GM19463 (cell line): ENCODE results near the gene SARM1.

Experiments used
- ATAC-seq: cut with Tn5 transposase; IDR thresholded peaks from one replicate; pipeline ENCODE4 v1.9.1; 2021; ENCODE audit warnings: mild to moderate bottlenecking, moderate library complexity; ENCODE audit not compliant: unreplicated experiment

SARM1 gene

DNA sequence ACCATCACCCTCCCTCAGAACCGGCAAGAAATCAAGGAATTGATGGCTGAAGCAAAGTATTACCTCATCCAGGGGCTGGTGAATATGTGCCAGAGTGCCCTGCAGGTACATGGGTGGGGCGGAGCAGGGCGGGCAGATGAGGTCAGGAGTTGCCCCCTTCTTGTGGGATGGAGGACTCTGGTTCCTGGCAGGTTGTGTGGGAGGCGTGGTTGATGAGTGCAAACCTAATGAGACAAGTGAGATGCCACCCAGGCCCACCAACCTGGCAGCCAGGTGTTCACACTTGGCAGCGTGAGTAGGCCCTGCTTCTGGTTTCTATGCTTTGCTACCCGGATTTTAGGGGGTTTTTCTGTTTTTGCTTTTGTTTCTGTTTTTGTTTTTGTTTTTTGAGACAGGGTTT is 31.1 kb upstream of the SARM1 start:
- ATAC-seq, result no peak

DNA sequence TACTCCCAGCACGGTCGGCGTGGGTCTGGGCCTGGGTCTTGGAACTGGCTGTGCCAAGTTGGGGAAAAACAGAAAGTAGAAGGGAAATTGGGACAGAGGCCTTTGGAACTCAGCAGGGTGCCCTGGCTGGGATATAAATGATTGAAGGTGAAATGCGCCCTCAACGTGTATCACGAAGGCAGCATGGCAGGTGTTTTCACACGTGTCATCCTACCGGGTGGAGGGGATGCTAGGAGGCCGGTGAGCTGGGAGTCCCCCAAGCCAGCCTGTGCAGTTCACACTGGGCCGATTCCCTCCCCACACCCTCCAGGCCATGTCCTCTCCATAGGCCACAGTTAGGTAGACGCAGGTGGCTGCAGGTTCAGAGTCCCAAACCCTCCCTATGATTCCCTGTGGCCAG is 30.0 kb upstream of the SARM1 start:
- ATAC-seq, result no peak

DNA sequence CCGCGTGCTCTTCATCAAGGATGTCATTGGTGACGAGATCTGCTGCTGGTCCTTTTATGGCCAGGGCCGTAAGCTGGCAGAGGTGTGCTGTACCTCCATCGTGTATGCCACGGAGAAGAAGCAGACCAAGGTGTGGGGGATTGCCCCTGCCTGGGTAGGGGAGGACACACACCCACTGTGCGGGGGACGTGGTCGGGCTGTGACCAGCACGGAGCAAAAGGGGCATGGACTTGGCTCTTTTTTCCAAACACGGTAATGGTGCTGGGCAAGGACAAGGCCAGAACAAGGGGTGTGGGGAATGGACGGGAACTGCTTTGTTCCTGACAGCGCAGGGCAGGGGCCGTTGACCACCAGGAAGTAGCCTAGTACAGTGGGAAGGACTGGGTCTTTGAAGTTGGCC is 29.2 kb upstream of the SARM1 start:
- no peak for ATAC-seq

DNA sequence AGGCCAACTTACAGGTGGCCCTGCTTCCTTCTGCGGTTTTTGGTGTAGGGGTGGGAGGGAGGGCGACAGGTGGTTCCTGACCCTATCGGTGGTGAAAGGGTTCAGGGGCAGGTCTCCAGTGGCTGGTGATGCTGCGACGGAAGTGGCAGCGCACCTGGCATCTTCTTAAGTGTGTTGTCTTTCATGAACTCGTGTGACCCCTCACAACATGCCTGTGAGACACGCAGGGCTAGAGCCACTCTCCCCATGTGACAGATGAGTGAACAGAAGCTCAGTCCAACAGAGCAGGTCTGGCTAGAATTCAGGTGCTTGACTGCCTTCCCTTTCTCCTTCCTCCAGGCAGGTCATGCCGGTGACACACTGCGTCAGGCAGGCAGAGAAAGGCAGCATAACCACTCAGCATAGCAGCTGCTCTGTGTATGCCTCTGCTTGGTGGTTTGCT is 28.0 kb upstream of the SARM1 start:
- no peak for ATAC-seq

DNA sequence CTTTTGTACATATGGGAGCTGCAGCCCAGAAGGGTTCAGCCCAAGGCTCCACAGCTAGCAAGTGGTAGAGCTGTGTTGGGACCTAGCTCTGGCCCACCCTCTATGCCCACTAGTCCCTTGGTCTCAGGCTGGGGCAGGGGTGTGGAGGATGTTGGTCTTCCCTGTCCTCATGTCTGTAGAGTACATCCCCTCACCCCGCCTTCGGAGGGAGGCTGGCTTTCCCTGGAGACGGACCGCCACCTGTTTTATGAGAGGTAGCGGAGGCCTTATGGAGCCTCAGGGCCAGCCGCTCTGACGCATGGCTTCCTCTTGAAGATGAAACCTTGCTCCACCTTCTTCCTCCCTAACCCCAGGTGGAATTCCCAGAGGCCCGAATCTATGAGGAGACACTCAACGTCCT is 27.5 kb upstream of the SARM1 start:
- no peak for ATAC-seq

DNA sequence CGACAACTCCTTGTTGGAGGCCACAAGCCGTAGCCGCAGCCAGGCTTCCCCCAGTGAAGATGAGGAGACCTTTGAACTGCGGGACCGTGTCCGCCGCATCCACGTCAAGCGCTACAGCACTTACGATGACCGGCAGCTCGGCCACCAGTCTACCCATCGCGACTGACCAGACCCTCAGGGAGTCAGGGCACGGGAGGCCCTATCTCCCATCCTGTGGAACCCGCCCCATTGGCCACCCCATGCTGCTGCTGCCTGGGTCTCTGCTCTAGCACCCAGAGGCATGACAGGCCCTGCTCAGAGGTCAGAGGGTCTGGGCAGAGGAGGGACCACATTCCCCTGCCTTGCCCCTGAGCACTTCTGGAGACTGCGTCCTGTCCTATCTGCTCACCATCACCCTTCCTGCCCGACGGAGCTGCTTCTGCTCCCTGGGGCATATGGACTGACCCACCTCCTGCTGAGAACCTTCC is 27.0 kb upstream of the SARM1 start:
- no peak for ATAC-seq

DNA sequence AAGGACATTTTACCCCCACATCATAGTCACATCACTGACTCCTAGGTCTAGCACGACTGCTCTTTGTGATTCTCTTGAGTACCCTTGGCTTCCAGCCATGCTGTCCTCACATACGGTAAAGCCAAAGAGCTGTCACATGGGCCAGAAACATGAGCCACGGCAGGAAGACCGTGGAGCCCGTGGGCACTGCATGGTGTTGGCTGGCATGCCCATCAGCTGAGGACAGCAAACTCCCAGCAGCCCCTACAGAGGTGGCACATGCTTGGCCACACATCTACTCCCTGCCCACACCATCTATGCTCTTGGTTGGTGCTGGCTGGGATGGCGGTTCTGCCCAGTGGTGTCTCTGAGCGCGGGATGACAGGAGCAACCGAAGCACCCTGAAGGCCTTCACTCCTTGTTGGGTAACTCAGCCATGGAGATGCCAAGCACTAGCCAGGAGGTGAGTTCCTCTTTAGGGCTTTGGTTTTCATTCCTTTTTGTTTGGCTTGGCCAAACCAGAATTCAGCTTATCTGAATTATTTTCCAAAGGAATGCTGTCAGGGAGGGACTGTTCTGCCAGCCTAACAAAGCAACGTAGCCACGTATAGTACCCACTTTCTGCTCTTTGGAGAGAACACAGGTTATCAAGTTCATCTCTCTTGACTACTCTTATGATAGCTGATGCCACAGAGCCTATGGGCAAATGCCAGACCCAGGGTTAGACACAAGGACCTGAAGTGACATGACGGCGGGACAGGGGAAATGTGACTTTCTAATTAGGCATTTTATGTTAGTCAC is 25.9 kb upstream of the SARM1 start:
- ATAC-seq, result no peak

DNA sequence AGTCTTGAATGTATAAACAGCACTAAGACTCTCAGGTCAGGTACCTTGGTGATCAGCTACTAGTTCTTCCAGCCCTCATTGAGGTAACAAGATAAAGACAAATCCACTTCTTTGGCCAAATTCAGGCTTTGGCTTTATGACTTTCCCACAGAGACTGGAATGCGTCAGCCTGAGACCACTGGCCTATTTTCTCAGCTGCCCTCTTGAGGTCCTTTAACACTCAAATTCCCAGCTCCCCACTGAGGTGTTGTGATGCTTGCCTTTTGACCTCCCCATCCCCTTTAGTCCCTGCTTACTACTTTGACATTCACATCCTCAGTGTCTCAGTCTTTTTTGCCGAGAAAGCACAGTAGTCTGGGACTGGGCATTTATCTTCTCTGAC is 25.3 kb upstream of the SARM1 start:
- no peak for ATAC-seq

DNA sequence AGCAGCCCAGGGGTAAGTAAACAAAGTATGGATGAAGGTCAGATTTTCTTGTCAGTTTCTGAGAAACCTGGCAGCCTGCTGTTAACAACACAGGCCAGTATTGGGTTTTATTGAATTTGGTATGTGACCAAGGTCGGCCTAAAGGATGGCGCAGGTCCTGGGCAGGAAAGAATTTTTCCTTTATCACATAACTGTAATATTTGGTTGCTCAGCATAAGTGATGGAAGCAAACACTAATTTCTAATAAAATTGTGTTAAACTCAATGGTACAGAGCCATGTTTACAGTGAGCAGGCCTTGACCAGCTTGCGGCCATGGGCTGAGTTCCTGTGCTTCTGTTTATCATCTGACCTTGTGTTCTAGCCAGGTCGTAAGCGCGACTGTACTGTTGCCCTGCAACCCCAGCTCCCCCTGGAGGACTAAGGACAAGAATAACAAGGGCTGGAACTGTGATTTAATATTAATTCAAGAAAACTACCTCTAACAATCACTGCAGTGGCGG is 24.7 kb upstream of the SARM1 start:
- no peak for ATAC-seq

DNA sequence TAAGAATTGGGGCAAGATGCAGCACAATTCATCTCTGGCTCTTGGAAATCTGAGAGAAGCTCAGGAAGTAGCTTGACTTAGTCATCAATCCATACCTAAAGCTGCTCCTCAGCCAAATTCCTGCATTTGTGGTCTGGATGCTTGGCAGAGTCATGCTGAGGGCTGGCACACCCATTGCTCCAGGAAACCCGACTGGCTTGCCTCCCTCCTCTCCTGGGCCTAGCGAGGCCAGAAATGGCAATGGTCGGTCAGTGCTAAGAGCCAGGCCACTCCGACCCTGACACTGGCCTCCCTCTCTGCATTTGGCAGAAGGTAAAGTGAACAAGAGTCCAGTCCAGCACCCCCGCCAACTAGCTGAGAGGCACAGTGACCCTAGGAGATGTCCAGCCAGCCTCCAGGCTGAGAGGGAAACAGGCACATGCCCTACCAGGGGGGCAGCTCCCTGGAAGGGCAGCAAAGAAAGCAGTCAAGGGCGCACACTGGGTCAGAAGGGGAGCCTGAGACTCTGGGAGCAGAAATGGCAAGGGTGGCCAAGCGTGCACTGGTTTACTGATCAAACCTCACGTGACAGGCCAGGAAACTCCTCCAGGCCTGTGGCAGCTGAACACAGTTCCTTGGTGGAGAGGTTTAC is 24.1 kb upstream of the SARM1 start:
- ATAC-seq, result no peak

DNA sequence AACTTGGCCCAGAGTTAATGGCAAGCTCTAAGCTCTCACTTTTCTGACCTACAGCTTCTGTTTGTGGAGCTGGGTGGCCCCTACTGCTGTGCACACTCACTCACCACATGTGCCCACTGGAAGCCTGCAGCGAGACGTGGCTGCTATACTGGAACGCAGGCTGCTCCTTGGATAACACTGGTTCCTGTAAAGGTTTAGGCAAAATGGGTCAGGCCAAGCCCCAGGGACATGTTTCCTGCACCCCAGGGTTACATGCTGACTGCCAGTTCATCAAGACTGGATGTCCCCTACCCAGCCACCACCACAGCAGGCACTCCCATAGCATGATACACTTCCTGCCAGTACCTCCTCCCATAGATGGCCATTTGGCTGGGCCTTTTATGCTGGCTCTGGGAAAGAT is 22.5 kb upstream of the SARM1 start:
- ATAC-seq, result no peak

DNA sequence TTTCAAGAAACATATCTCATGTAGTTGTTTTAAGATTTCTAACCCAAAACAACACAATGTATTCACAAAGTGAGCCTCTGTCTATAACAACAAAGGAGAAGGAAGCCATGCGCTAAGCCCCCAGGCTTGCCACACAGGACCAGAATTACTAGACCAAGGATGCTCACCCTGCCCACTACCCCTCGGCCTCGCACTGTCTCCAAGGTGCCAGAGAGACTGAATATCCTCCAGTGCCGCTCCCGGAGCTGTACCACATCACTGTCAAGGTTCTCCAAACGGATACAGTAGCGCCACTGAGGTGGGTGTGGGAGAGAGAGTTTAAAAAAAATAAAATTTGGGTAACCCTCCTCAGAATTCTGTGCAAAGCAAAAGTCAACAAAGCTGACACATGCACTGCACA is 21.2 kb upstream of the SARM1 start:
- ATAC-seq, result no peak

DNA sequence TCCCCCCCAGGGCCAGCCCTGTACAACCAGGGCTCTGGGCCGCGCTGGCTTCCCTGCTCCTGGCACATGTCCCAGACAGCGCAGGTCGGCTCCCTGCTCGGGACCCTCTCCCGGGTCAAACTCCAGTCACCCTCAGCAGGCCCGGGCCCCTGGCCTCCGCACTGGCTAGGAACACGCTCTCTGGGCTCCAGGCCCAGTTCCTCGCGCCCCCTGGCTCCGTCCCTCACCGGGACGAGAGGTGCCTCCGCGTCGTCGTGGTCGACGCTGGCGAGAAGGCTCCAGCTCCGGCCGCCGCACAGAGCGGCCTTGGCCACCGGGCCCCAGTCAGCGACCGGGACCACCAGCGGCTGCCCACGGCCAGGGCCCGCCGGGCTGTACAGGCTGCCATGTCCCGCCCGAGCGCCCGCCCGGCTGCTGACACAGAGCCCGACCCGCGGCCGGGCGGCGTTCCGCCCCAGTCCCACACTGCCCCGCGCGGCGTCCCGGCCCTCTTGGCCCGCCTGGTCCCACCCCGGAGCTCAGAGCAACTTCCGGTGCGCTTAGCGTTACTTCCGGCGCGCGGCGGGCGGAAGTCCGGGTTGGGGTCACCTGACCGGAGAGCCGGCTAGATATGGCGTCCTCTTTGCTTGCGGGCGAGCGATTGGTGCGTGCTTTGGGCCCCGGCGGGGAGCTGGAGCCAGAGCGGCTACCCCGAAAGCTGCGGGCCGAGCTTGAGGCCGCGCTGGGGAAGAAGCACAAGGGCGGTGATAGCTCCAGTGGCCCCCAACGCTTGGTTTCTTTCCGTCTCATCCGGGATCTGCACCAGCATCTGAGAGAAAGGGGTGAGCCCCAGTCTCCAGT is 14.2 kb upstream of the SARM1 start, which contains the start of gene POLDIP2:
Gene POLDIP2, minus strand, starts transcription at position 467 of the 840 bp plus-strand sequence. Its CDS starts 79 bp downstream, at position 388.
- ATAC-seq, result peak; percentile 98

DNA sequence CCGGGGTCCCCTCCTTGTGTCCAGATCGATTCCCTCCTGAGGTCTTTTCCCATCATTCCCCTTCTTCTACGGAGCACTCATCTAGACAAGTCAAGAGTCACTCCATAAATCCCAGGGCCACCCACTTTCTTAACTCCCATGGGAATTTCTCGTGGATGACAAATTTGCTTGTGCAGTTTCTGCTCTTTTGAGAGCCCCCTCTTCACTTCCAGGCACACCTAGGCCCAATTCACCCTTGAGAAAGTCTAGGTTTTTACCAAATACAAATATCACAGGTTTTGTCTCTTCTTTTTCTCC is 13.6 kb upstream of the SARM1 start:
- no peak for ATAC-seq

DNA sequence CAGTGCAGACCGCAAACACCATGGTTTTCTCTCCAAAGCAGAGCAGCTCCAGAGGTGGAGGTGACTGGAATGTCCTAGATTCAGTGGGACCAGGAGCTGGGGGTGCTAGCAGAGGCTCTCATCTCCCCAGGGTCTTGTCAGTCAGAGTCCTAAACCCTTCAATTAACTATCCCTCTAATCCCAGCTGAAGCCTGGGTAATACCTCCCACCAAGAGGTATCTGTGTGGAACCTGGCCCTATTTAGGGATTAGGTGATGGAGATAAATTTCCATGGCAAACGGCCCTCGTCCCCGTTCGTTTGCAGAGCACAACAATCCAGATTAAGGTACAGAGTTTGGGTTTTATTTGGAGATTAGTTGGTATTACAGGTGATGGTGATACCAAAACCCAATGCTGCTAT is 8.3 kb upstream of the SARM1 start:
- no peak for ATAC-seq

DNA sequence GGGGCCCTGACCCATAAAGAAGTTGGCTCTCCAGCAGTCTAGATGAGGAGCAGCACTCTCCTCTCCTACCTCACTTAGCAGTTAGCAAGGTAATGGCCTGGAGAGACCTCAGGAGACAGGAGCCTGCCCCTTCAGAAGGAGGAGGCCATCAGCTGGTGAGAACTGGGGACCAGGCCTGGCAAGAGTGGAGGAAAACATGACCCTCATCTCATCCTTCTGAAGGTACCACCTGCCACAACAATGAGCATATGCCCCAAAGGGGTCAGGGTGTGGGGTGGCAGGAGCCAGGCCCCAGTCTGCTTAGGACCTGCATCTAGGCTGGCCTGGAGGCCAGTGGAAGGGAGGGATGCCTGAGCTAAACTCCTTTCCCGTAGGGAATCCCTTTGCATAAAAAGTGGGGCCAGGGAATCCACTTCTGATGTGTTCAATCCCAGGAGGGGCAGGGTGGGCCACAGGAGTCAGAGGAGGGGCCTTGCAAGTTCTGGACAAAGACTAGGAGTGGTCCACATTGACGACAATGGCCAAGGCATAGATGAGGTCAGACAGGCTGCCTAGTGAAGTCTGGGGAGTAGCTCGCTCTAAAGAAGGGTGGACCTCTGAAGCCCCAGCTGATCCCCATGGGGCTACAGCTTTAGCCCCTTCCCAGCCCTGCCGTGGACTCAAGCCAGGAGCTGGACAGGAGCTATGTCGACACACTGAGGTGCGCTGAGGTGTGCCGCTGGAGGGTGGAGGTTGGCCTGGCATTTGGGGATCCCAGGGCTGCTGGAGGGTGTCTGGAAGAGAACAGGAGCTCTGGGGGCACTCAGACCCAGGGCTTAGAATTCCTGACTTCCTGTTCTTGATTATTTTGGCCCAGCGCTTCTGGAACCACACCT is 7.5 kb upstream of the SARM1 start:
- no peak for ATAC-seq

DNA sequence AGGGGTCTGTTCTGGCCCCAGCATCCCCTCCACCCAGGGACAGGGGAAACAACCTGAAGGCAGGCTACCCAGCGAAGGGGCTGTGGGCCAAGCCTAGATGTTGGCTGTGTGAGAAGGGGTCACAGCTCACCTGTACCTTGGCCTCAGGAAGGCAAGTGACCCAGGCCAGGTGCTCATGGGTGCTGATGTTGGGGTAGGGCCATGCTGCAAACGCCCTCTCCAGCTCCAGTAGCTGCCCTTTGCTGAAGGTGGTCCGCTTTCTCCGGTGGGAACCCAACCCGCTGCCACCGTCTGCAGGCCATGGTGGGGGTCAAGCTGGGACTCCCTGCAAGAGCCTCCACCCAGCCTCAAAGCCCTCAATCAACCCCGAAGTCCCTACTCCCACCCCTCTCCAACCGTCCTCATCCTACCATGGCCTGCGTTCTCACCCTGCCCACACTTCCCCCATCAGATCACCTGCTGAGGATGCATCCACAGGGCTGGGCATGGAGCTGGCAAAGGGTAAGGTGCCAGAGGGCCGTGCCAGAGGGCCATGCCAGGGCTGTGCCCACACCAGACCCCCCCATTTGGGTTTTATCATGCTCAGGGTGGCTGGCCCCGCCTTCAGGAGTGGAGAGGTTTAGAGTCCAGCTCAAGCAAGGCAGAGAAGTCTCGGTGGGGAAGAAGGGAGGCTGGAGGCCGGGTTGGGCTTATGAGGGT is 6.7 kb upstream of the SARM1 start, which contains the start of gene SEBOX:
Gene SEBOX, minus strand, starts transcription at position 535 of the 699 bp plus-strand sequence. Its CDS starts 48 bp downstream, at position 487.
- no peak for ATAC-seq

DNA sequence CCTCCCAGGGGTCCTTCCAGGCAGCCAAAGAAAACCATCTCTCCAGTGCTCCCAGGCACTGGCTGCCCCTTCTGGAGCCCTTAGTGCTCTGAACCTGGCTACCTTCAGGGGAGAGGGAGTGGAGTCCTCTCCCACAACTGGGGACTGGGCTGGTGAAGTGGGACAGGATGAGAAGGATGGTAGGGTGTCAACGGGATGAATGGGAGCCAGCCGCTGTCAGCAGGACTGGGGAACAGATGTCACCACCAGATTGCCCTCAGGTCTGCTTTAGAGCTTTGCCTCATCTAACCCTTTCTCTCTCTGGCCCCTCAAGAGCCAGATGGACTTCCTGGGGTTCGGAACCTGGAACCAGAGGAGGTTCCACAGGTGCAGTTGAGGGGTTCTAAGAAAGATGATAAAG is 6.0 kb upstream of the SARM1 start:
- ATAC-seq, result no peak

DNA sequence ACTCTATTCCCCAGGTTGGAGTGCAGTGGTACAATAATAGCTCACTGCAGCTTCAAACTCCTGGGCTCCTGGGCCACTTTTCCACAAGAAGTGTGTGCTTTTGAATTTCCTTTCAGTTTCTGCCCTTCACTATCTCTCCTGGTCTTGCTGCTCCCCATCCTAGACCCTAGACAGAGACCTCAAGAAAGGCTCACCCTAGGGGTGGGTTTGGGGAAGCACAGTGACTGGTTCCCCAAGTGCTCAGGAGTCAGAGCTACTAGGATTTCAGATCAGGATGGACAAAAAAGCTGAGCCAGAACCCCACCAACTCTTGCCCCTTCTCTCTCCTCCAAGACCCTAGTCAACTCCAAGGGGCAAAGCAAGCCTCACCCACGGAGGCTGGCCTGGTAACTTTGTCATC is 4.9 kb upstream of the SARM1 start:
- no peak for ATAC-seq
